Neuron (in vitro differentiated cells): ENCODE measurements around the gene ADAR.
"Not testable (repeated sequence)": the region's sequence is repeated elsewhere in the genome, so short reads cannot be mapped to it uniquely, and the experiment has no call there.

Experiments used
- H2AFZ ChIP-seq: one replicate; pipeline ENCODE4 v1.6.1; 2013; ENCODE audit warnings: low read depth, mild to moderate bottlenecking, inconsistent platforms, low read length, moderate library complexity
- H3K27me3 ChIP-seq: one replicate; pipeline ENCODE4 v1.6.1; 2013; ENCODE audit warnings: low read length; ENCODE audit not compliant: insufficient read depth
- H3K36me3 ChIP-seq: one replicate; pipeline ENCODE4 v1.6.1; 2013; ENCODE audit warnings: low read length; ENCODE audit not compliant: insufficient read depth
- H3K4me1 ChIP-seq: one replicate; pipeline ENCODE4 v1.6.1; 2013; ENCODE audit warnings: low read length; ENCODE audit not compliant: insufficient read depth
- H3K4me3 ChIP-seq: 2 replicates; pipeline ENCODE4 v1.5.1; 2013; ENCODE audit warnings: mild to moderate bottlenecking, low read length, moderate library complexity
- H3K9me3 ChIP-seq: one replicate; pipeline ENCODE4 v1.6.1; 2013; ENCODE audit warnings: low read length

Gene ADAR, protein sequence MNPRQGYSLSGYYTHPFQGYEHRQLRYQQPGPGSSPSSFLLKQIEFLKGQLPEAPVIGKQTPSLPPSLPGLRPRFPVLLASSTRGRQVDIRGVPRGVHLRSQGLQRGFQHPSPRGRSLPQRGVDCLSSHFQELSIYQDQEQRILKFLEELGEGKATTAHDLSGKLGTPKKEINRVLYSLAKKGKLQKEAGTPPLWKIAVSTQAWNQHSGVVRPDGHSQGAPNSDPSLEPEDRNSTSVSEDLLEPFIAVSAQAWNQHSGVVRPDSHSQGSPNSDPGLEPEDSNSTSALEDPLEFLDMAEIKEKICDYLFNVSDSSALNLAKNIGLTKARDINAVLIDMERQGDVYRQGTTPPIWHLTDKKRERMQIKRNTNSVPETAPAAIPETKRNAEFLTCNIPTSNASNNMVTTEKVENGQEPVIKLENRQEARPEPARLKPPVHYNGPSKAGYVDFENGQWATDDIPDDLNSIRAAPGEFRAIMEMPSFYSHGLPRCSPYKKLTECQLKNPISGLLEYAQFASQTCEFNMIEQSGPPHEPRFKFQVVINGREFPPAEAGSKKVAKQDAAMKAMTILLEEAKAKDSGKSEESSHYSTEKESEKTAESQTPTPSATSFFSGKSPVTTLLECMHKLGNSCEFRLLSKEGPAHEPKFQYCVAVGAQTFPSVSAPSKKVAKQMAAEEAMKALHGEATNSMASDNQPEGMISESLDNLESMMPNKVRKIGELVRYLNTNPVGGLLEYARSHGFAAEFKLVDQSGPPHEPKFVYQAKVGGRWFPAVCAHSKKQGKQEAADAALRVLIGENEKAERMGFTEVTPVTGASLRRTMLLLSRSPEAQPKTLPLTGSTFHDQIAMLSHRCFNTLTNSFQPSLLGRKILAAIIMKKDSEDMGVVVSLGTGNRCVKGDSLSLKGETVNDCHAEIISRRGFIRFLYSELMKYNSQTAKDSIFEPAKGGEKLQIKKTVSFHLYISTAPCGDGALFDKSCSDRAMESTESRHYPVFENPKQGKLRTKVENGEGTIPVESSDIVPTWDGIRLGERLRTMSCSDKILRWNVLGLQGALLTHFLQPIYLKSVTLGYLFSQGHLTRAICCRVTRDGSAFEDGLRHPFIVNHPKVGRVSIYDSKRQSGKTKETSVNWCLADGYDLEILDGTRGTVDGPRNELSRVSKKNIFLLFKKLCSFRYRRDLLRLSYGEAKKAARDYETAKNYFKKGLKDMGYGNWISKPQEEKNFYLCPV

GRCh38 chr1:154607609-154608396, at the start of gene ADAR:
ADAR (minus strand) TSS chr1:154608186; CDS start chr1:154608006, 180 bp downstream.
- H3K9me3 ChIP-seq: no peaks in the 10 kb centered on the region
- no peaks in the 10 kb centered on the region for H3K27me3 ChIP-seq
- H3K36me3 ChIP-seq: peaks cover 9% of the 10 kb centered on the region
- H2AFZ ChIP-seq: peak within 1 kb of the TSS; percentile 73
- H3K4me3 ChIP-seq: peak within 1 kb of the TSS; percentile 73
- H3K4me1 ChIP-seq: peaks cover 28% of the 10 kb centered on the region

- Histone ChIP-seq H3K27me3 (peaks cover 8% of the 10 kb centered on the region), H3K4me1 (no peaks in the 10 kb centered on the region), H3K36me3 (no peaks in the 10 kb centered on the region), H3K4me3 (no peak overlapping the region), H2AFZ (no peak overlapping the region), H3K9me3 (peaks cover 2% of the 10 kb centered on the region)
Measured at GRCh38 chr1:154657556-154657955, 49.6 kb upstream of the ADAR start.

GRCh38 chr1:154652893-154653292, 44.9 kb upstream of the ADAR start:
- Histone ChIP-seq H3K9me3 (peaks cover 2% of the 10 kb centered on the region), H2AFZ (no peak overlapping the region), H3K27me3 (no peaks in the 10 kb centered on the region)

DNA sequence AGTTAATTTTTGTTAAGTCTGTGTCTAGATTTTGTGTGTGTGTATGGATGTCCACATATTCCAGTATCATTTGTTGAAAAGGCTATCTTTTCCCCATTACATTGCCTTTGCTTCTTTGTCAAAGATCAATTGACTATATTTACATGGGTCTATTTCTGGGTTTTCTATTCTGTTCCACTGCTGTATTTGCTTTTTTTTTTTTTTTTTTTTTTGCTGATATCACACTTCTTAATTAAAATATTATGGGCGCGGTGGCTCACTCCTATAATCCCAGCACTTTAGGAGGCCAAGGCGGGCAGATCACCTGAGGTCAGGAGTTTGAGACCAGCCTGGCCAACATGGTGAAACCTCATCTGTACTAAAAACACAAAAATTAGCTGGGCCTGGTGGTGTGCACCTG, 36.7 kb upstream of the ADAR start:
- not testable (repeated sequence) for H3K4me3 ChIP-seq, H3K27me3 ChIP-seq, H3K36me3 ChIP-seq, H3K9me3 ChIP-seq, H3K4me1 ChIP-seq, H2AFZ ChIP-seq

More at GRCh38 chr1:154652893-154653292, 44.9 kb upstream of the ADAR start:
- H3K4me1 ChIP-seq: no peaks in the 10 kb centered on the region
- H3K4me3 ChIP-seq: no peak overlapping the region
- no peaks in the 10 kb centered on the region for H3K36me3 ChIP-seq

DNA sequence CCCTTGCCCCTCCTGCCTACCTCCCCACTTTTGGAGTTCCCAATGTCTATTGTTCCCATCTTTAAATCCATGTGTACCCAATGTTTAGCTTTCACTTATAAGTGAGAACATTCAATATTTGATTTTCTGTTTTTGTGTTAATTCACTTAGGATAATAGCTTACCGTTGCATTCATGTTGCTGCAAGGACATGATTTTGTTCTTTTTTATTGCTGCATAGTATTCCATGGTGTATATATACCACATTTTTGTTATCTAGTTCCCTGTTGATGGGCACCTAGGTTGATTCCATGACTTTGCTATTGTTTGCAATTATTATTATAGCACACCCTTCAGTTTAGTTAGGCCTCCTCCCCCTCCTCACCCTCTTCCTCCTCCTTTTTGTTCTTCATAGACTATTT, 33.5 kb upstream of the ADAR start:
- Histone ChIP-seq H3K27me3 (no peaks in the 10 kb centered on the region), H2AFZ (no peak overlapping the region), H3K4me1 (no peaks in the 10 kb centered on the region), H3K4me3 (no peak overlapping the region), H3K9me3 (no peaks in the 10 kb centered on the region), H3K36me3 (no peaks in the 10 kb centered on the region)

- no peaks in the 10 kb centered on the region for H3K4me1 ChIP-seq
- no peaks in the 10 kb centered on the region for H3K36me3 ChIP-seq
- H3K4me3 ChIP-seq: no peak overlapping the region
- no peaks in the 10 kb centered on the region for H3K9me3 ChIP-seq
- H2AFZ ChIP-seq: no peak overlapping the region
- no peaks in the 10 kb centered on the region for H3K27me3 ChIP-seq
Measured at GRCh38 chr1:154639876-154640275, 31.9 kb upstream of the ADAR start.

- no peaks in the 10 kb centered on the region for H3K27me3 ChIP-seq
Measured at GRCh38 chr1:154635171-154635570, 27.2 kb upstream of the ADAR start.

GRCh38 chr1:154629675-154630073, 21.7 kb upstream of the ADAR start:
- Histone ChIP-seq H3K4me1 (peaks cover 4% of the 10 kb centered on the region), H3K36me3 (no peaks in the 10 kb centered on the region), H3K9me3 (no peaks in the 10 kb centered on the region), H3K4me3 (no peak overlapping the region), H3K27me3 (no peaks in the 10 kb centered on the region), H2AFZ (no peak overlapping the region)

More at GRCh38 chr1:154635171-154635570, 27.2 kb upstream of the ADAR start:
- H3K4me1 ChIP-seq: no peaks in the 10 kb centered on the region
- H3K9me3 ChIP-seq: no peaks in the 10 kb centered on the region
- no peak overlapping the region for H3K4me3 ChIP-seq
- H3K36me3 ChIP-seq: no peaks in the 10 kb centered on the region
- no peak overlapping the region for H2AFZ ChIP-seq

GRCh38 chr1:154629061-154629674, 21.2 kb upstream of the ADAR start:
- H3K9me3 ChIP-seq: no peaks in the 10 kb centered on the region
- H3K4me1 ChIP-seq: peaks cover 4% of the 10 kb centered on the region
- H3K4me3 ChIP-seq: no peak overlapping the region
- H3K27me3 ChIP-seq: no peaks in the 10 kb centered on the region
- peaks cover 2% of the 10 kb centered on the region for H3K36me3 ChIP-seq
- H2AFZ ChIP-seq: peak overlapping the region; percentile 73

- H2AFZ ChIP-seq: peak overlapping the region; percentile 73
- peaks cover 4% of the 10 kb centered on the region for H3K36me3 ChIP-seq
- H3K27me3 ChIP-seq: no peaks in the 10 kb centered on the region
- no peaks in the 10 kb centered on the region for H3K9me3 ChIP-seq
- peaks cover 4% of the 10 kb centered on the region for H3K4me1 ChIP-seq
- H3K4me3 ChIP-seq: peak overlapping the region; percentile 71
Measured at GRCh38 chr1:154628121-154628405, 20.1 kb upstream of the ADAR start.

DNA sequence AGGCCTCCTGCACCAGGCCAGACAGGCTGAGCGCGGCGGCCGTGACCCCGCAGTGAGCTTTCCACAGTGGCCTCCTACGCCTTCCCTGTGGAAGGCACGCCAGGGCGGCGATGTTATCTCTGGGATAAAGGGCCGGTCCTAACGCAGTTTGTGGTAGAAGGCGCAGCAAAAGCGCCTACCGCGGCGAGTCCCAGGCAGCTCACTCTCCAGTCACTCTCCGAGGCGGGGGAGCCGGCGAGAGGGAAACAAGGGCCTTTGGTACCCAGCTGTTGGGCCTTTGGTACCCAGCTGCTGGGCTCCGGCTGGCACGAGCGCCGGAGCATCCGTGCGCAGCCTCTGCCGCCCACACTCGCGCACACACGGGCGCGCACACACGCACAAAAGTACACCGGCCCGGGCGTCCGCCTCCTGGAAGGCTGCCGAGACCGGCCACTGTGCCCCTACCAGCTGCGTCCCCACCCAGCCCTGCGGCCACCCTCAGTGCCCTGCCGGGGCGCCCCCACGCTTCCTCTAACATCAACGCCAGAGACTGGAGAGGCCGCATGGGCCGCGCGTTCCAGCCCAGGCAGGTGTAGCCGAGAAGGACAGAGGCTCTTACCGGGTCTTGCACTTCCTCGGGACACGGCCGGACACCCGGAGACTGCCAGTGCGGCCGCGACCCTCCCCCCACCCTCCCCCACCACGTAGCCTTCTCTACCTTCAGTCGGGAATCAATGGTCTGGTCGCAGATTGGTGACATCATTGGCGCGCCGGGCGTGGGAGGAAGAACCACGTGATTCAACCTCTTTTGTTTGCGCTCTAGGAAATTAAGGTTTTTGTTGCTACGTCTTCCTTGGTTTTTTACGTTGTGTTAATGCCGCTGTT, 19.5 kb upstream of the ADAR start:
- no peaks in the 10 kb centered on the region for H3K27me3 ChIP-seq
- peaks cover 4% of the 10 kb centered on the region for H3K36me3 ChIP-seq
- H3K9me3 ChIP-seq: no peaks in the 10 kb centered on the region
- peaks cover 4% of the 10 kb centered on the region for H3K4me1 ChIP-seq
- peak overlapping the region; percentile 73 for H2AFZ ChIP-seq
- peak overlapping the region; percentile 71 for H3K4me3 ChIP-seq
